Subcutaneous abdominal adipose tissue (tissue), 5 donors: ENCODE measurements around the gene RADIL.

ENCODE experiments used
- H3K27ac ChIP-seq: one replicate; pipeline ENCODE4 v1.7.0; 2013; ENCODE audit warnings: low read depth, mild to moderate bottlenecking, inconsistent platforms, low read length, moderate library complexity
- H3K27me3 ChIP-seq, 5 donors: one replicate each; pipeline ENCODE4 v1.7.0; 2013; ENCODE audit warnings: low read length in 5 of 5, inconsistent platforms in 1 of 5; ENCODE audit not compliant: control insufficient read depth in 5 of 5, insufficient read depth in 4 of 5
- H3K36me3 ChIP-seq, 5 donors: one replicate each; pipeline ENCODE4 v1.7.0; 2013; ENCODE audit warnings: low read length in 5 of 5; ENCODE audit not compliant: control insufficient read depth in 5 of 5, insufficient read depth in 5 of 5
- H3K4me1 ChIP-seq, 5 donors: one replicate each; pipeline ENCODE4 v1.7.0; 2013; ENCODE audit warnings: low read length in 5 of 5, mild to moderate bottlenecking in 3 of 5, moderate library complexity in 1 of 5; ENCODE audit not compliant: control insufficient read depth in 5 of 5, insufficient read depth in 5 of 5
- H3K4me3 ChIP-seq, 5 donors: one replicate each; pipeline ENCODE4 v1.7.0; 2013; ENCODE audit warnings: low read length in 5 of 5, low read depth in 1 of 5
- H3K9ac ChIP-seq, 5 donors: one replicate each; pipeline ENCODE4 v1.7.0; 2013; ENCODE audit warnings: low read length in 5 of 5, mild to moderate bottlenecking in 4 of 5, moderate library complexity in 3 of 5
- H3K9me3 ChIP-seq, 5 donors: one replicate each; pipeline ENCODE4 v1.7.0; 2013; ENCODE audit warnings: low read length in 5 of 5; ENCODE audit not compliant: control insufficient read depth in 5 of 5
- donor health status: healthy.
- donor health status: healthy.
- donor health status: healthy.
- donor health status: healthy.
- donor health status: healthy.

RADIL gene

DNA sequence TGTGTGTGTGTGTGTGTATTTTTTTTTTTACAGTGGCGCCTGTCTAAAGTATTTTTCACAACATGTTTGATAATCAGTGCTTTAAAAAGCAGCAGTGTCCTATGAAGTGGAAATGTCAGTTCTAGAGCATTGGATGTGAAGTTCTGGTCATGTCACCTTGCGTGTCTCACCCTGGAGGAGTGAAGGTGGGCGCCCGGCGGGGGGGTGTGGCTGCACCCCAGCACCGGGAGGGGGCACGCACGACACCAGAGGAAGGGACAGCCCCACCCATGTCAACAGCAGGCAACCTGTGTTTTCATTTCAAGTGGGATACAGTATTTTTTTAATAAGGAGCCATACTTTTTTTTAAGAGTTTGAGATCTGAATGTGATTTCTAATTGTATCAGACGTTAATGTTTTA, 112.6 kb downstream of the RADIL start:
- Histone ChIP-seq H3K9ac (no peak overlapping the region), H3K27ac (no peak overlapping the region), H3K4me1 (peaks cover 4 to 13% (median 11%) of the 10 kb centered on the region in 5 donors), H3K9me3 (no peaks in the 10 kb centered on the region), H3K27me3 (no peaks in the 10 kb centered on the region), H3K4me3 (no peak overlapping the region), H3K36me3 (peaks cover 0 to 16% (median 4%) of the 10 kb centered on the region in 5 donors)

DNA sequence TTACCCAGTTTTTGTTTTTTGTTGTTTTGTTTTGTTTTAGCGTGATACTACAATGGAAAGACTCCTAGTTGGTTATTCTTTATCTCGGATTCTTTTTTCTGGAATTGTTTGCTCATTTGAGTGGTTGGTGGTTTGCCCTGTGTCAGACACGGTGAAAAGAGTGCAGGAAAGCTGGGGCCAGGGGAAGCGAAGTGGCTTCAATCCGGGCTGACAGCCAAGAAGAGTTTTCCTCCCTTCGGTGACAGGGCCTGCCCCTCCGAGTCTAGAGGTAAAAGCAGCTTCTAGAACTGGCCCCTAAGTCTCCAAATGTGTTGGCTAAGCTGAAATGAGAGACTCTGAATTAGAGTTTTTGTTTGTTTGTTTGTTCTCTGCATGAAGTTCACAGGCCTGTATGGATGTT, 113.8 kb downstream of the RADIL start:
- H3K36me3 ChIP-seq = peaks cover 0 to 26% (median 7%) of the 10 kb centered on the region in 5 donors
- H3K27me3 ChIP-seq = no peaks in the 10 kb centered on the region
- no peaks in the 10 kb centered on the region for H3K9me3 ChIP-seq
- H3K4me3 ChIP-seq = no peak overlapping the region
- peaks cover 3 to 12% (median 8%) of the 10 kb centered on the region in 5 donors for H3K4me1 ChIP-seq
- no peak overlapping the region for H3K9ac ChIP-seq
- H3K27ac ChIP-seq = no peak overlapping the region

GRCh38 chr7:4768597-4769569, 114.6 kb downstream of the RADIL start:
- Histone ChIP-seq H3K27ac (no peak overlapping the region), H3K36me3 (peaks cover 0 to 34% (median 13%) of the 10 kb centered on the region in 5 donors), H3K4me3 (no peak overlapping the region), H3K9me3 (no peaks in the 10 kb centered on the region), H3K27me3 (no peaks in the 10 kb centered on the region), H3K4me1 (peaks cover 0 to 5% (median 0%) of the 10 kb centered on the region in 5 donors), H3K9ac (peak overlapping the region in 1 of 5 donors; percentile 35)

DNA sequence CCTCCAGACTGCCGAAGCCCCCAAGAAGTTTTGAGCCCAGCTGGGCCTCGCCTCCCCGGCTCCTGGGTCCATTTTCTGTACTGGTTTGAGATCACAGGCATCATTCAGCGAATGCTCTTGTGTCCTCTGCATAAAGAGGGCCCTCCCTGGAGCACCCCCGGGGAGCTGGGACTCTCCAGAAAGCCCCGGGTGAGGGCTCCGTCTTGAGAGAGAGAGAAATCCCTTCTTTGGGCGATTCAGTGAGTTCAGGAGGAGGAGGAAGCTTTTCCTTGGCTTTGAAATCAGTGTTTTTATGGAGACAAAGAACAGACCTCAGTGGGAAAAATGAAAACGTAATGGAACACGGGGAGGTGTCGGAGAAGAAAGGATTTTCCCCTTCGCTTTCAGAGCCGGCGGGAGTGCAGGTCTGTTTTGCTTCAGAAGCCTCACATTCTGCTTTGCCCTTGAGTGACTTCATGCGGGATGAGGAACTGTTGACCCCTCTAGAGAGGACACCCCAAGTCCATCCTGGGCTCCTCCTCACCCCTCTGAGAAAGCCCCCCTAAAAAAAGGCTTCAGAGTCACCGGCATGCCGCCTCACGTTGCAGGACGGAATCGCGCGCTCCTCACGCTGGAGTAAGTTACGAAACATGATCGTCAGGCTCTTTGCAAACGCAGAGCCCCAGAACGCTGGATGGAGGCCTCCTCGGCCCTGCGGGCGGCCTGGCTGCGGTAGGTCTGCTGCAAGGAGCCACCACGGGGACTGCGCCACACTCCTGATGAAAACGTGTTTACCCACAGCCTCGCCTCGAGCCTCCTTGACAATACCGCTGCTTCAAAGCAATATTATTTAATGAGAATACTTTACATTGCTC, 116.6 kb downstream of the RADIL start:
- Histone ChIP-seq H3K36me3 (peaks cover 0 to 54% (median 32%) of the 10 kb centered on the region in 5 donors), H3K4me1 (peaks cover 0 to 5% (median 0%) of the 10 kb centered on the region in 5 donors), H3K9me3 (no peaks in the 10 kb centered on the region), H3K4me3 (no peak overlapping the region), H3K9ac (no peak overlapping the region), H3K27ac (no peak overlapping the region), H3K27me3 (no peaks in the 10 kb centered on the region)

DNA sequence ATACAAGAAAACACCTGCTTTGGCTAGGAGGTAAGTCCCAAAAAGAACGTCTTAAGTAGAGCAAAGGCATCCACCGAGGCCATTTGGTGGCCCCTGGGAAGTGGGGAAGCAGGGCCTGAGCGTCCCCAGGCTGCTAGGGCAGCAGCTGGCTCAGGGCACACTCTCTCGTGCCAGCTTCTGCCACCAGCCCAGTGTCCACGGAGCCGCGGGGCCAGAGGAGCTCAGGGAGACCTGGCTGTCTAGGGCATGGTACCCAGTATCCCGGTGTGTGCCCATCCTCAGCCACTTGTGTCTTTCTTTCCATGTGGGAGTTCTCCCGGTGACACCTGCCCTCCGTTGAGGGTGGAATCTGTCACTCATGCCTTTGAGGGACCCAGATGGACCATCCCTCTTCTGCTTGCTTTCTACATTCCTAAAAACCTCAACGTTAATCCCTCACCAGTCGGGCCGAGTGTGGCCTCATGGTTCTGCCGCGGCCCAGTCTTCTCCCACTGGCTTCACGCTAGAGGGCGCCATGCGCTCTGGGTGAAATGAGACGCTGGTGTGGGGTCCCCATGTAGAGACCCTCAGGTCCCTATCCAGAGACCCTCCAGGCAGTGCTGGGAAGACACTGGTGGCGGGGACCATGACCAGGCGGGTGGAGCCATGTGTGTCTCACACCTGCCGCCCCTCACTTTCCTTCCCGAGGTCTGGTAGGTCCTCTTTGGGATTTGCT, 117.6 kb downstream of the RADIL start:
- Histone ChIP-seq H3K4me3 (no peak overlapping the region), H3K36me3 (peaks cover 0 to 62% (median 42%) of the 10 kb centered on the region in 5 donors), H3K9ac (no peak overlapping the region), H3K27ac (no peak overlapping the region), H3K27me3 (no peaks in the 10 kb centered on the region), H3K4me1 (peaks cover 0 to 5% (median 0%) of the 10 kb centered on the region in 5 donors), H3K9me3 (no peaks in the 10 kb centered on the region)

DNA sequence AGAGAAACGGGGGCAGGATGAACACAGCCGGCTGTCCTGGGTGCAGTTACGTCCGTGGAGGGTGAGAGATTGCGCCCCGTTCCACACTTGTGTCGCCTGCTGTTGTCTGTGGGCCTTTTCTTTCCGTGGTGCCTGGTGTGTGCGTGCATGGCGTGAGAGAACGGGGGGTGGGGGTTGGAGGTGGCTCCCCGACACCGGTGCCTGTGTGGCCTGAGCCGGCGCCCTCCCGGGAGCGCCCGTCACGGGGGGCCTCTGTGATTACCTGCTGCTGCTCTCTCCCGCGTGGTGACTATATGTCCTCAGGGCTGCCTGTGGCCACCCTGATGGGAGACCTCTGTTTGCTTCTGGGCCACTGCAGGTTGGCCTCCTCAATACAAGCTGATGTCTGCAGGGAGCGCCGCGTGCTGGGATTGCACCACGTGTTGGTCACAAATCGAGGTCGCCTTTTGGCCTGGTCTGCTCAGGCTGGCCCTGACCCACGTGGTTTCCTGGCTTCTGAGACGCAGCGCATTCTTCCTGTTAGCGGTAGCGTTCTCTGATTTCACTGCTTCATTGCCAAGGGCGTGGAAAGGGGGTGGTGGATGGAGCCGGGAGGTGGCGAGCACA, 119.0 kb downstream of the RADIL start:
- Histone ChIP-seq H3K4me3 (no peak overlapping the region), H3K27me3 (no peaks in the 10 kb centered on the region), H3K27ac (no peak overlapping the region), H3K9ac (no peak overlapping the region), H3K36me3 (peaks cover 0 to 71% (median 52%) of the 10 kb centered on the region in 5 donors), H3K9me3 (no peaks in the 10 kb centered on the region), H3K4me1 (peaks cover 0 to 5% (median 0%) of the 10 kb centered on the region in 5 donors)

DNA sequence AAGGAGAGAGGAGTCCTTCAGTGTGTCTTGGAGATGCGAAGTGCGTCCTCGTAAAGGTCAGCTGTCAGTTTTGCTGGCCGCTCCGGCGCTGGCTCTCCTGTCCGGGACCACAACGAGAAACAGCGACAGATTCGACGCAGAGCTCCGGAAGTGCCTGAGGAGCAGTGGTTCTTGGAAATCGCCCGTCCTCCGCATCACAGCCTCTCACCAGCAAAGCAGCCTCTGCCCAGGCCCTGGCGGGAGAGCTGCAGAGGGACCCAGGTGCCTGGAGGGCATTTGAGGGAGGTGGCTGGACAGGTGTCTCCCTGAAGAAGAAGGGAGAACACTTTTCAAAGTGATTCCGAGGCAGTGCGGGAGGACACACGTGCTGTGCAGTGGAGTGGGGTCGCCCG, 119.7 kb downstream of the RADIL start:
- Histone ChIP-seq H3K27ac (no peak overlapping the region), H3K36me3 (peaks cover 0 to 78% (median 57%) of the 10 kb centered on the region in 5 donors), H3K9ac (no peak overlapping the region), H3K9me3 (no peaks in the 10 kb centered on the region), H3K27me3 (no peaks in the 10 kb centered on the region), H3K4me3 (no peak overlapping the region), H3K4me1 (peaks cover 0 to 5% (median 0%) of the 10 kb centered on the region in 5 donors)

- peaks cover 0 to 5% (median 0%) of the 10 kb centered on the region in 5 donors for H3K4me1 ChIP-seq
- no peak overlapping the region for H3K9ac ChIP-seq
- H3K4me3 ChIP-seq = no peak overlapping the region
- H3K27ac ChIP-seq = no peak overlapping the region
- H3K27me3 ChIP-seq = no peaks in the 10 kb centered on the region
- no peaks in the 10 kb centered on the region for H3K9me3 ChIP-seq
- H3K36me3 ChIP-seq = peaks cover 0 to 84% (median 63%) of the 10 kb centered on the region in 5 donors
Observed at GRCh38 chr7:4763091-4763793, 120.3 kb downstream of the RADIL start.
